ENCODE measurements around the gene NINJ2.

The NINJ2 gene

DNA sequence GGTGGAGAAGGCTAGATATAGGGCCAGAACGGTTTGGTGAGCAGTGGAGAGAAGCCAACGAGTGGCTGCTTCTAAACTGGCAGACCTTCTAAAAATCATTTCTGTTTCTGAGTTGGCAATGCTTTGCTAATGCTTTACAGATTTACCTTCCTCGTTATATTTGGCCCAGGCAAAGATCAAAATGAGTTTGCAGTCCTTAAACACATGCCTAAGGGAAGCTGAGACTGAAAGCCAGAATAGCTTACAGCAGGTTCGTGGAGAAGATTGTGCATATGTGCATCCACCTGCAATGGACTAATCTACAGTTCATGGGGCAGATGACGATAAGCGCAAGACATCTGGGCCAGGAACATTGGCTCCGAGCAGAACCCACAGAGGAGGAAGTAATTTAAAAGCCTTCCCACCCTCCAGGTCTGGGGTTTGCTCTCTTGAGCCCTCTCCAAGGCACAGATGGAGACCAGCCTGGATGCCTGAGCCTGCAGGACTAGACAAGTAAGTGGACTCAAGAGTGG, 99.4 kb downstream of the NINJ2 start:
- no peak for DNase-seq

DNA sequence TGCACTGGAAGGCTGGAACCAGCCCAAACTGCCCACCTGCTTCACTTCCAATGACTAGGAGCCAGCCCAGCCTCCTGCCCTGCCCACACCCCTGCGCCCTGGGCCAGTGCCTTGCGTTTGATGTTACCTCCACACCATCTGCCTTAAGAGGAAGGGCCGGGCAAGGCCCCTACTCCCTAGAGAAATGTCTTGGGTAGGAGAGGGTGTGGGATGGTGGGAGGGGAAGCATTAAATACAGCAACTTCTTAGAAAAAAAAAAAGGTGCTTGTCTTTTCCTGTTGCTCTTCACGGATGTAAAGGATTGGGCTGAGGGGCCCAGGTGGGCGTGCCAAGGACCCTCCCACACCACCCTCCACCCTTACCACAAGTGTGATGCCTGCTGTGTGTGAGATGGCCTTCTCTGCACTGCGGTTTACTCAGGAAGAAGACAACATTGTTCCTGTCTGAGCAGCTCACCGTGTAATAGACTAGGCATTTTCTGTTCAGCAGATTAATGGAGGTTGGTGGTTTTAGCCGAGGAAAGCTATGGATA, 99.9 kb downstream of the NINJ2 start:
- peak; percentile 44 to 63 for DNase-seq

DNA sequence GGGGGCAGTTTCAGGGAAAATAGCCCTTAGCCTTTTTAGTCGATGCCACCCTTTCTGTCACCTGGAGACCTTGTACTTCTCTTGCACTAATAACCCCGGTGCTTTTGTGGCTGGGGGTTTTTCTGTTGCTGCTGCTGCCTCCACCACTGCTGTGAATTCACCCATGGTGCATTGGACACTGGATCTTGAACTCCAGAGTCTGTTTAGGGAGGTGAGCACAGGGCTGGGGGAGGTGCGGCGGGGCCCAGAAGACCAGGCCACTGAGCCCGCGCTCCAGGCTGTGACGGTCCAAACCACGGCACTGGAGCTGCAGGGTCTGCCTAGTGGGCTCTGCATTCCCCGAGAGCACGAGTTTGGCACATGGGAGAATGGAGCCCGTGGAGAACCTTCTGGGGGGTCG, 100.6 kb downstream of the NINJ2 start:
- DNase-seq, result no peak

GRCh38 chr12:561908-562593, 101.2 kb downstream of the NINJ2 start:
- DNase-seq, result no peak

DNA sequence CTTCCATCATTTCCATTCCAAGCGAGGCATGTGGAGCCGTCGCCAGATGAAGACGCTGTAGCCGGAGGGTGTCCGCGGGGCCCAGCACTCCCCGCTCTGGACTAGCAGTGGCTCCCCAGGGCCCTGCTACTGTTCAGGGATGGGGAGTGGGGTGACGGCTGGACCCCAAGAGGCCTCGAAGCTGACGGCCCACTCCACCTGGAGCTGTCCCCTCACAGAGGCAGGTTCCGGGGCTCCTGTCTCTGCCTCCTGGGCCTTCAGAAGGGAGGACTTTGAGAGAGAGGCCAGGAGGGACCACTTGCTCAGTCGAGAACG, 101.9 kb downstream of the NINJ2 start:
- no peak for DNase-seq

- no peak for DNase-seq
These were observed 102.4 kb downstream of the NINJ2 start for GRCh38 chr12:560691-561390.

GRCh38 chr12:559906-560455, 103.3 kb downstream of the NINJ2 start:
- no peak for DNase-seq

DNA sequence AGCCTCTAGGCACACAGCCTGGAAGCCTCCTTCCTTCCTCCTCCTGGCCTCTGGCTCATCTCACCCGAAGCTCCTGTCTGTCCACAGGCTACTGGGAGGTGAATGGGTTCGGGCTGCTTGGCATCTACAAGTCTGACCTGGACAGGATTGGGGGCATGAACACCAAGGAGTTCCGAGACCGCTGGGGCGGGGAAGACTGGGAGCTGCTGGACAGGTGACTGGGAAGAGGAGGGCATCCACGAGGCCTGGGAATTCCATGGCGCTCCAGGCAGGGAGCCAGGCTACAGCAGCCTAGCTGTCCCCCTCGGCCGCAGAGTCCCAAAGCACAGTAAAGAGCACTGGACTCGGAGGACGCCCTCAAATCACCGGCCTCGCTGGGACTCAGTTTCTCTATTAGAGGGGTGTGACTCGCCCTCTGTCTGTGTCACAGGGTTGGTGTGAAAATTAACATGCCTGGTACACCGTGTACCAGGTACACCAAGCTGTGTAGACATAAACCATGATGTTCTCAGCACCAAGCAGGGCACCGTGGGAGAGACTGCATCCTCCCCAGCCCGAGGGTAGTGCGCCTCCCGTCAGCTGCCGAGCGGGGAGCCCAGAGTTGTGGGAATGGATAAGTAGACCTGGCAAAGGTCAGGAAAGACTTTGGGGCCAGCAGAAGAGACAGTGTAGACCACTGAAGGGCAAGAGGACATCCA, 103.9 kb downstream of the NINJ2 start:
- DNase-seq, result no peak

- DNase-seq, result no peak
These were observed 104.7 kb downstream of the NINJ2 start for GRCh38 chr12:558580-558979.

- DNase-seq, result no peak
These were observed 106.7 kb downstream of the NINJ2 start for GRCh38 chr12:556498-556897.

DNA sequence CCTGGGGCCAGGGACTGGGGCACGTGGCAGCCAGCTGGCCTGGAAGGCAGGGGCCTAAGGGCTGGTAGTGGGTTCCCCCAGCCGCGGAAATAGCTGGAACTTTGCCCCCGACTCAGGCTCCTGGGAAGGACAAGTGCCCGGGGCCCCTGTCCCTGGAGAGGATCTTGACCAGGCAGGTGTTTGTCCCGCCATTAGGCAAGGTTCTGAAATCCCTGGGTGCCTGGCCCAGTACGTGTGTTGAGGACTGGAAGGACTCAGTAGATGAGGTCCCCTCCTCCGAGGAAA, 109.3 kb downstream of the NINJ2 start:
- no peak for DNase-seq

DNA sequence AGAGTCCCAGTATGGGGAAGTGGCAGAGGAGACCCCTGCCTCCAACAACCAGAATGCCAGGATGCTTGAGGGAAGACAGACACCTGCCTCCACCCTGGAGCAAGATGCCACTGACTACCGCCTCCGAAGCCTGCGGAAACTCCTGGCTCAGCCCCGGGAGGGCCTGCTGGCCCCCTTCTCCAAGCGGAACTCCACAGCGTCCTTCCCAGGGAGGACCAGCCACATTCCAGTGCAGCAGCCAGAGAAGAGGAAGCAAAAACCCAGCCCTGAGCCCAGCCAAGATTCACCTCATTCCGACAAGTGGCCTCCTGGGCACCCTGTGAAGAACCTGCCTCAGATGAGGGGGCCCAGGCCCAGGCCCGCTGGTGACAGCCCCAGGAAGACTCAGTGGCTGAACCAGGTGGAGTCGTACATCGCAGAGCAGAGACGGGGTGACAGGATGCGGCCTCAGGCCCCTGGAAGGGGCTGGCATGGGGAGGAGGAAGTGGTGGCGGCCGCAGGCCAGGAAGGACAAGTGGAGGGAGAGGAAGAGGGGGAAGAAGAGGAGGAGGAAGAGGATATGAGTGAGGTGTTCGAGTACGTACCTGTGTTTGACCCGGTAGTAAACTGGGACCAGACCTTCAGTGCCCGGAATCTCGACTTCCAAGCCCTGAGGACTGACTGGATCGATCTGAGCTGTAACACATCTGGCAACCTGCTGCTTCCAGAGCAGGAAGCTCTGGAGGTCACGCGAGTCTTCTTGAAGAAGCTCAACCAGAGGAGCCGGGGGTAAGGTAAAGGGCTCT, 109.8 kb downstream of the NINJ2 start:
- peak; percentile 62 to 68 for DNase-seq

DNA sequence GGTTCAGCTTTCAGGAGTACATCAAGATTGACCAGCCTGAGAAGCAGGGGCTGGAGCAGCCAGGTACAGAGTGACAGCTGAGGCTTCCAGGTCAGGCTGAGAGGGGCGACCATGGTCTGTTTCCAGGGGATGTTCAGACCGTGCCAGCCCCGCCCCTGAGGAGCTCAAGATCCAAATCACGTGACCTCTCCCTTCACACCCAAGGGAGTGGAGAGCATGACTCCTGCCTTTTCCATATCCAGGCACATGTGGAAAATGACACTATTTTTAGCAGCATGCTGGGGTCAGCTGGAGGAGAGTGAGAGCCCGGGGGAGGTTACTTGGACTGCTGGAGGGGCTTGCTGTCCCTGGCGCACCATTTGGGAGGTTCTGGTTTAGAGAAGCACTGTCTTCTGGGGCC, 110.8 kb downstream of the NINJ2 start:
- DNase-seq, result no peak

GRCh38 chr12:550473-551260, 112.6 kb downstream of the NINJ2 start:
- DNase-seq, result no peak

GRCh38 chr12:549476-550082, 113.7 kb downstream of the NINJ2 start:
- DNase-seq, result no peak

DNA sequence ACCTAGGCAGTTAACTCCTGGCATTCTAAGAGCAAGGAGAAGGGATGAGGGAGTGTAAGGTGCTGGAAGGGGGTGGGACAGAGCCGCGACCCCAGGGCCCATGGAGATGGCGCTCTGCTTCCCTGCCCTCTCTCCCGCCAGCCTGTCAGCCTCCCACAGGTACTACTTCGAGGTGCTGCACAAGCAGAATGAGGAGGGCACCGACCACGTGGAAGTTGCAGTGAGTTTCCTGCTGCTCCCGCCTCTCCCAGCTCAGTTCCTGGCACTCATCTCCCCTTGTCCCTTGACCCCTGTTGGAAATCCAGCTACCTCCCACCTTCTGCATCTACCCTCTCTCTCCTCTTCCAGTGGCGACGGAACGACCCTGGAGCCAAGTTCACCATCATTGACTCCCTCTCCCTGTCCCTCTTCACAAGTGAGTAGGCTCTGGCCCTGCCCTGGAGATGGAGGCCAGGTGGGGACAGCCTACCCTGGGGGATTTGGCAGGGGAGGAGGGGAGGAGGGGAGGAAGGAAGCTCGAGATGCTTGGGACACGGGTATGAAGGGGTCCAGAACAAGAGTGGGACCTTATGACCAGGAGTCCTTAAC, 115.3 kb downstream of the NINJ2 start:
- no peak for DNase-seq

DNA sequence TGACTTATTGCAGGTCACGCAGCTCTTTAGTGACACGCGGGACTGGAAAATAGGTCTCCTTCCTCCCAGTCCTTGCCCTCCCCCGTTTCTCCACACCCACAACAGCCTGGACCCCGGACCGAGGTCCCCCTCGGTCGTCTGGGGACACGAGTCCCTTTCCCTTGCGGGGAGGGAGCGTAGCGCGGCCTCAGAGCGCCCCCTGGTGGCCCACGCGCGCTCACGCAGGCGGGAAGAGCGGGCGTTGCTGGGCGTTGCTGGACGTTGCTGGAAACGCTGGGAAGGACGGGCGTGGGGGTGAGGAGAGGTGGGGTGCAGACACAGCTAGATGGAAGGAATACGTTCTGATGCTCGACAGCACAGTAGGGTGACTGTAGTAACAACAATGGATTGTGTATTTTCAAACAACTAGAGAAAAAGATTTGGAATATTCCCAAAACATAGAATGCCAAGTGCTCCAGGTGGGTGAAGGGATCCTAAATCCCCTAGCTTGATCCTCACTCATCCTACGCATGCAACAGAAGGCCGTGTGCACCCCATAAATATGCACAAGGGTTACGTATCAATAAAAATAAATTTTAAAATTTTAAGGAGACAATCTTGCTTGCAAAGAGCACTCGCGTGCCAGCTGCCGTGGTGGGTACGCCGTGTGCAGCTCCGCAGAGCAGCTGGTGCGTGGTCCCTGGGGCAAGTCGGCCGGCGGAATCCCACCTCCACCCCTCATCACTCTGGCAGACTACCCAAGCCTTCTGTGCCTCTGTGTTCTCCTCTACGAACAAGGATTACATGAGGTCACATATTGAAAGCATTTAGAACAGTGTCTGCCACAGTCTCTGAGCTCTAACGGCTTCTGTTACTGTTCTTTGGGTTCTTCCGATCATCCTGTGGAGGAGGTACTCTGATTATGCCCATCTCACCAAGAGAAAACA, 116.1 kb downstream of the NINJ2 start:
- DNase-seq, result peak; percentile 86 to 87

- DNase-seq, result no peak
These were observed 116.9 kb downstream of the NINJ2 start for GRCh38 chr12:546265-546919.

DNA sequence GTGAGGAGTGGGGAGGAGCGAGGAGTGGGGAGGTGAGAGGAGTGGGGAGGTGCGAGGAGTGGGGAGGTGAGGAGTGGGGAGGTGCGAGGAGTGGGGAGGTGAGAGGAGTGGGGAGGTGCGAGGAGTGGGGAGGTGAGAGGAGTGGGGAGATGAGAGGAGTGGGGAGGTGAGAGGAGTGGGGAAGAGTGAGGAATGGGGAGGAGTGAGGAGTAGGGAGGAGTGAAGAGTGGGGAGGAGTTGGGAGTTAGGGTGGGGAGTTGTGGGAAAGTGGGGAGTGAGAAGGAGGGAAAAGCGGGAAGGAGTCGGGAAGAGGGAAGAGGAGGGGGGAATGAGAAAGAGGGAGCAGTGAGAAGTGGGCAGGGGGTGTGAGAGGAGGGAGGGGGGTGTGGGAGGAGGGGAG, 117.4 kb downstream of the NINJ2 start:
- DNase-seq, result no peak

Data from activated T-cell treated with anti-CD3 and anti-CD28 coated beads, Interleukin-2, amount 50 U/mL, for 48 hours (primary cell).